ENCODE results near the gene NET1.

The NET1 gene

DNA sequence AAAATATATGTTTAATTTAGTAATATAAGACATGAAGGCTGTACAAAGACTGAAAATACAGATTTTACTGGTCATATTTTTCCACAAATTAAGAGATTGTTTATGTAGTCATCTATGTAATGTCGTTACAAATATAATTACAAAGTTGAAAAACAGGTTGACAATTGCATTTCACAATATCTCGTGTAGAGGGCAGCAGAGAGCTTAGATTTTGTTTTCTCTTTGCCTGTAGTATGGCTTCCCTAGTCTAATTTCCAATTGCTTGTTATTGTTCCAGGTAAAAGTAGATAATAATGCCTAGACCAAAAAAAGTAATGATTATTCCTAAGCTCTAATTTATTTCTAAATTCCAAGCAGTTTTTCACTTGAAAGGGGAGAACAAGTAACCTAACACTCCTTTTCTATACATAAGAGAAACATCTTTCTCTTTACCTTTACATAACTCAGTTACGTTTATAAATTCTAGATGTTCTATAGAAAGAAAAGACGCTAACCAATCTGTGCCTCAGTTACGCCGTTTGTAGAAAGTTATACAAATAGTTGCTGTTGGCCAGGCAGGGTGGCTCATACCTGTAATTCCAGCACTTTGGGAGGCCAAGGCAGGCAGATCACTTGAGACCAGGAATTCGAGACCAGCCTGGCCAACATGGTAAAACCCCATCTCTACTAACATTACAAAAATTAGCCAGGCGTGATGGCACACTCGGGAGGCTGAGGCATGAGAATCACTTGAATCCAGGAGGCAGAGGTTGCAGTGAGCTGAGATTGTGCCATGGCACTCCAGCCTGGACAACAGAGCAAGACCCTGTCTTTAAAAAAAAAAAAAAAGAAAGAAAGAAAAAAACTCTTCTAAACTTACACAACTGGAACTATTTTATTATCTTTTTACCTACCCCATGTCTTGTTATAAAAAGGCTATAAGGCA is 30.0 kb downstream of the NET1 start:
- DNase-seq (ENCODE audit: low read depth in 1 of 2, low spot score in 1 of 2) = no peak

DNA sequence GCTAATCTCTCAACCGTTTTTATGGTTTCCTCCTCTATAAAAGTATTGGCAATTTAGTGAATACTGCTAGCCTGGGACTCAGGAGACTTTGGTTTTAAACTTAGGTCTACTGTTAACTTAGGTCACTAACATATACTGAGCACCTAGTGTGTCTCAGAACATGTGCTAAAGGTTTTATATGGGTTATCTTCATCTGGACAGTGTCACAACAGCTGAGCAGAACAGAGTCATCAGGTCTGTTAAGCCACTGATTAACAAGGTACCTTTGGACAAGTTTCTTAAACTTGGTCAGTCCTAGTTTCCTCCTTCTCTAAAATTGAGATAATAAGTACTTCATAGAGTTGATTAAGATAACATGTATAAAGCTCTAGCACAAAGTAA is 30.6 kb downstream of the NET1 start:
- no peak for DNase-seq (ENCODE audit: low read depth in 1 of 2, low spot score in 1 of 2)

DNA sequence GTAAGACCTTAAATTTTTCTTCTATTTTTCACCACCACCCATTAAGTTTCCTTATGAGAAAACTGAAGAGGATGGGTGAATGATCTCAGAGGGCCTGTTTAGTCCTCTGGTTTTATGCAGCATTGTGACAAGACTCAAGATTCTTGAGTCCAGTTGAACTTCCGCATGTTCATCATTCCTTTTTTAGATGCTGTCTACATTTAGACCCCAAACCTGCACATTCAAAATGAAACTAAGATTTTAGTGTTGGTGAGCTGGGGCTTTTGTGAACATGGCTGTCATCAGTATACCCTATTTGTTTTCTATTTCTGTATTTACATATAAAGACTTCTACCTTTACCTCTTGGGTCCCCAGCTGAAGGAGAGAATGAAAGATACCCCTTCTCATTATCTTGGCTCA is 31.1 kb downstream of the NET1 start:
- DNase-seq (ENCODE audit: low read depth in 1 of 2, low spot score in 1 of 2) = no peak

DNA sequence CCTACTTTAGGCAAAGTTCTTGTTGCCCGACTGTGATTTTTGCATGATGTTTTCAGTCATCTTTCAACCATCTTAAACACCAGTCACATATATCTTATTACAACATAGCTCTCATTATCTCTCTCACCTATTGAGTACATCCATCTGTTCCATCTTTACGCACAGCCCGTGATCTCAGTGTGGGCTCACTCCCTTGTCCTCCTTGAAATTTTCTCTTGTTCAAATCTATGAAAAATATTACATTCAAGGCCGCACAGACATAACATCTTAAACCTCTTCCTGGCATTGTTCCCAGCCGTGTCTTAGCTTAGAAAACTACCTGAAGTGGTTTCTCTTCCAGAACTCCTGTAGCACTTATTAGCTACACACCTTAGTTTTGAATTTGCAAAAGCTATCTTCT is 32.6 kb downstream of the NET1 start:
- DNase-seq (ENCODE audit: low read depth in 1 of 2, low spot score in 1 of 2) = no peak

DNA sequence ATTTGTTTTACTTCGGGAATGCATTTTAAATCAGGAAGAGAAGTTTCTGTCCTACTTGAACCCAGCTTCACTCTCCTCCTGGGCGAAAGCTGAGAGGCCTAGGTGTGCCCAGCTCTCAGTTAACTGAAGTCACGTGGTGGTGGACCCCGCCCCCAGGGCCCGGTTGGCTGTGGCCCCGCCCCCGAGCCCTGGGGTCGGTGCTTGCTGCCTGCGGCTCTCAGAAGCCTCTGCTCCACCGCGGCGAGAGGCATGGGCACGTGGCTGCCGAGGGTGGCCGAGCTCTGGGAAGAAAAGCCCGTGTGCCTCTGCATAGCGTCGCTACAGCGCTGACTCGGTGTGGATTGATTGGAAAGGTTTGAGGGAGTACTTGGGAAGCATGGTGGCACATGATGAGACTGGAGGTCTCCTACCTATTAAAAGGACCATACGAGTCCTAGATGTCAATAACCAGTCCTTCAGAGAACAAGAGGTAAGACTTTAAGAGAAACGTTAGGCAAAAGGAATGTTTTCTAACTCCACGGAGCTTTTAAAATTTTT is 34.1 kb downstream of the NET1 start:
- DNase-seq (ENCODE audit: low read depth in 1 of 2, low spot score in 1 of 2) = peak; percentile 29 to 41

DNA sequence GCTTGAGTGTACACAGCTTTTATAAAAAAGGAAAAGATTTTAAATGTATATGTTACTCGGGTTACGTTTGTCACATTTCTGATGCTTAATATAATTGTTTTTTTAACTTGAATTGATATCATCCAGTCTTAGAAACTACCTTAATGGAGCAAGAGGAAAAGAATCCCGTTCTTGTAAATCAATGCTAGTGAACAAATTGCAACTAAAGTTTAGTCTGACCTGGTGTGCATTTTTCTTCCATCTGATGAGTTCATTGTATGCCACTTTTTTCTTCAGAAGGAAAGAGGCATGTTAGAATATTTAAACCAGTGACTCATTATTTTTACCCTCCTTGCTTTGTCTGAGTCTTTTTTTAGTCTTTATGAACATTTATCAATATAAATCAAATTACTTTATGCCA is 34.7 kb downstream of the NET1 start:
- DNase-seq (ENCODE audit: low read depth in 1 of 2, low spot score in 1 of 2) = no peak

DNA sequence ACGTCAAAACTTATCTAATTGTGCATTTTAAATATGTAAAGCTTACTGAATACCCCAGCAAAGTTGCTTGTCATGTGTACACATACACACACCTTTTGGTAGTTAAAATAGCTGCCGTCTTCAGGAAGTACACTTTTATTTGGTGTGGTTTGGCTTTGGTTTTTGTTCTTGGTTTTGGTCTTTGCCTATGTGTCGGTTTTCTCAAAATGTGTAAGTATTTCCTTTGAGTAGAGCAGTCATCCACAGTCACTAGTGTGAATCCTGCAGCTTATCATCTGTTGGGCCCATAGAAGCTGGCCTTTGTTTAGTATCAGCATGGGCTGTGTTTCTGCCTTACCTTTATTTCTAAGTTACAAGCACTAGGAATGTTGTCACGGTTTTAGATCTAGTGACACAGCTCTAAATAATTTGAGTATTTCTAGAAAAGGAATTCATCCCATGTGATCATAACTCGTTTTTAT is 35.3 kb downstream of the NET1 start:
- no peak for DNase-seq (ENCODE audit: low read depth in 1 of 2, low spot score in 1 of 2)

DNA sequence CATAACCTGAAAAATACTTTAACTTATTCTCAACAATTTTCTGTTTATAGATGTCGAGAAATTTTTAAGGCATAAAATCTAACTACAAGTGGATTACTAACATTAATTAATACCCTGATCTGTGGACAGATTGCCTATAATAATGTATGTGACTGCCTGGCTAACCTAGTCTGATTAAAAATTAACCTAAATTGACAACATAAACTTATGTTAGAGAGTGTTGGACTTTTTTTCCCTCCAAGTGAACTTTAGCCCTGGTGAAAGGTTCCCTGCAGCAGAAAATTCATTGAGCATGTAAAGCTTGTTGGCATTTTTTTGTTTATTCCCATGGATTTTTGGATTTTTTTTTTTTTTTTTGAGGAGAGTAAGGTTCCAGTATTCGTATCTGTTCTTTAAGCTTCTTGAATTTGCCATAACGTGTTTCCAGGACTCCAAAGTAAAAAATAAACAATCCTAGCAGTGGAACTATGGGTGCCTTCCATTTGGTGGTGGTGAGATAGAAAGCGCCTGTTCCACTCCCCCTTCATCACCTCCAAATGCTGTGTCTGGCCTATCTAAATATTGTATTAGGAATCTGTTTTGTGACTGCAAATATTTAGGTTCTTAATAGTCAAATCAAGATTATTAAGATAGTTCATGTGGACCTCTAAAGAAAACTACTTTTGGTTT is 36.1 kb downstream of the NET1 start:
- no peak for DNase-seq (ENCODE audit: low read depth in 1 of 2, low spot score in 1 of 2)

DNA sequence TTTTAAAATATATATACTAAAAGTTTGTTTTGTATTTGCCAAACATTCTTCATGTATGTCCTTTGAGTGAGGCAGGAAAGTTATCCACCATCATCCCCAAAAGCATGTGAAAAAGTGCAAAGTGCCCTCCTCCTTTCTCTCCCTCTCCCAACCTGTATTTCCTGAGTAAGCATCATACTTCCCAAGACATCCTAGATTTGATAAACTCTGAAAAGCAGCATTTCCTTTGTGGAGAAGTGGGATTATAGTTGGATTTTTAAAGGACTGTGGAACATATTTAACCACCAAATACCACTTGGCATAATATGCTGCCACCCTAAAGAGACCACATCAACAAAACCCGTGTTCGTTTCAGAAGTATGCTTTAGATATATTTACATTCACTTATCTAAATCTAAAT is 36.9 kb downstream of the NET1 start:
- DNase-seq (ENCODE audit: low read depth in 1 of 2, low spot score in 1 of 2) = no peak

DNA sequence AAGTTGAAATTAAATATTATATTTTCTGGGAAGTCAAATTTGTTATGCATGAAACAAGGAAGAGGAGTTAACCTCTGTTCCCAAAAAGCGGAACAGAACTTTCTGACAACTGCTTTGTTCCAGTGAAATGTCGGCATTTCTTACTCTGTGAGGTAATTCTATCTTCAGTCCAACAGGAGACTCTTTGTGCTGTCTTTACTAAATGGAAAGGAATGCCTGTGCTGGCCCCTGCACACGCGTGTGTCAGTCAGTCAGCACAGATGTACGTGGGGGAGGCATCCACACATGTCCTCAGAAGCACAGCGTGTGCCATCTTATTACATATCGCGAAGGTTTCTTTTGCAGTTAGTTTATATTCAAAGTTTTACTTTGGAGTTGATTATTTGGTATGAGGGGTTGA is 37.5 kb downstream of the NET1 start:
- no peak for DNase-seq (ENCODE audit: low read depth in 1 of 2, low spot score in 1 of 2)

DNA sequence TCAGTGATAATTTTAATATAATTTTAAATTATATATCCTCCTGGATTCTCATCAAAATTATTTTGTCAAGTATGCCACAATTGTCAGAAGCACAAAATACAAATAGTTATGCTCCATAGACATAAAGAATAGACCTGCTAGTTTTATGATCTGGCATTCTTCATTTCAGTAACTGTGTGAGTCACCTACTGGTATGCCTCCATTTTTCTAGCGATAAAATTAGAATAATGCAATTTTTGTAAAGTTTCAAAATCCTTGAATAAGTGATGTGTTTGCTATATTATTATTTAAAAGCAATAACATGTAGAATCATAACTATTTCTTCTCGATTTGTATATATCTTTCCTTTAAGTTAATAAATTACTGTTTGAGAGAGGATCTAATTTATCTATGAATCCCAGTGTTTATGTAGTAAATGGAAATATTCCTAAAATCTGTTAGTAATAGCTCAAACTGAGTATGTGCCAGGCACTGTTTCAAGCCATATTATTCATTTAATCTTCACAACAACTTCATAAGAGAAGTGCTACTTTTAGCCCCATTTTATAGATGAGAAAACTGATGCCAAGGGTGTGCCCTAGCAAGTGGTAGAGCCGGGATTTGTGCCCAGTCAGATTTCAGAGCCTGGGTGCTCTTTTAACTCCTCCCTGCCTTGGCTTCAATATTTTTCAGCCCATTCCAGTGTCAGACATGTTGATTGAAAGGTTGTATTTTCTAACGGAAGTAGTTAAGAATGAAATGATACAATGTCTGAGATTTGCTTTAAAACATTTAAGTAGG is 38.4 kb downstream of the NET1 start:
- DNase-seq (ENCODE audit: low read depth in 1 of 2, low spot score in 1 of 2) = no peak

DNA sequence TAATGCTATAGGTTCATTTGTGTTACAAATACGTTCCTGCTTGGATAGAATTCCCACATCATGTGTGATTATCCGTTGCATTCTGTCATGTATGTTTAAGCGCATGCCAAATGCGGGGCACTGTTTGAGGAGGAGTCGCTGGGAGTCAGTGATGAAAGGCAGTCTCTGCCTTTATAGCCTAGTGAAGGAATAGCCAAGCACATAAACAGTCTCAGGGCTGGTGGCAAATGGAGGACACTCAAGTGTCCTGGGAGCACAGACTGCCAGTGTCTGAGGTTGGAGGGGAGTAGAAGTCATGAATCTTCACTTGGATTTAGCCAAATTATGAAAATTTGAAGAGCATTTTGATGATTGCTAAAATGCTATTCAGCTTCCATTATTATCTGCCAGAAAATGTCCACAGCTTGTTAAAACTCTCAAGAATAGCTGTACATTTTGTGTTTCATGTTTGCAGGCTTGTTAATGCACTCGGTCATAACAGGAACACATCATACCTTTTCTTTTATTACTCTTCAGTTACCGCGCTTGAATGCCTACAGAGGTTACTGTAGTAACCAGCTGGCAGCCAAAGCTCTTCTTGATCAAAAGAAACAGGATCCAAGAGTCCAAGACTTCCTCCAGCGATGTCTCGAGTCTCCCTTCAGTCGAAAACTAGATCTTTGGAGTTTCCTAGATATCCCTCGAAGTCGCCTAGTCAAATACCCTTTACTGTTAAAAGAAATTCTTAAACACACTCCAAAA is 41.6 kb downstream of the NET1 start:
- DNase-seq (ENCODE audit: low read depth in 1 of 2, low spot score in 1 of 2) = no peak

DNA sequence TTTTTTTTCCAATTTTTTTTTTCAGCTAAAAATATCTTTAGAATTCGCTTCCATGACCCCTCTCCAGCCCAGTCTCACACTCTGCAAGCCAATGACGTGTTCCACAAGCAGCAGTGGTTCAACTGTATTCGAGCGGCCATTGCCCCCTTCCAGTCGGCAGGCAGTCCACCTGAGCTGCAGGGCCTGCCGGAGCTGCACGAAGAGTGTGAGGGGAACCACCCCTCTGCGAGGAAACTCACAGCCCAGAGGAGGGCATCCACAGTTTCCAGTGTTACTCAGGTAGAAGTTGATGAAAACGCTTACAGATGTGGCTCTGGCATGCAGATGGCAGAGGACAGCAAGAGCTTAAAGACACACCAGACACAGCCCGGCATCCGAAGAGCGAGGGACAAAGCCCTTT is 44.2 kb downstream of the NET1 start:
- no peak for DNase-seq (ENCODE audit: low read depth in 1 of 2, low spot score in 1 of 2)

DNA sequence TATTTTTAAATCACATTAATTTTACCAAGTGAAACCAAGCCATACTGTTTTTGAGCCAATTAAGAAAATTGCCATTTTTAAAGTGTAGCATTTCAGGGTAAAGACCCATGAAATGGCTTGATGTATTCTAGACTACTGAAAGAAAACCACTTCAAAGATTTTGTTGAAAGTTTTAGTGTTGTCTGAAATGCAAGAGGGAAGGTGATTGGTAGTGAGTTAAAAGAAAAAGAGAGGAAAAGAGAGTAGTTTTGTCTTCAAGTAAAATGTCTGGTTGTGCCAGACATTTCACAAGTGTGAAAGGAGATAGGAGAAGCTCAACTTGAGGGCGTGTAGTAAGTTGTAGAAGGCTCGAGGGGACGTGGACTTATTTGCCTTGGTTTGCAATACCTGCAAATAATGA is 45.4 kb downstream of the NET1 start:
- DNase-seq (ENCODE audit: low read depth in 1 of 2, low spot score in 1 of 2) = no peak

DNA sequence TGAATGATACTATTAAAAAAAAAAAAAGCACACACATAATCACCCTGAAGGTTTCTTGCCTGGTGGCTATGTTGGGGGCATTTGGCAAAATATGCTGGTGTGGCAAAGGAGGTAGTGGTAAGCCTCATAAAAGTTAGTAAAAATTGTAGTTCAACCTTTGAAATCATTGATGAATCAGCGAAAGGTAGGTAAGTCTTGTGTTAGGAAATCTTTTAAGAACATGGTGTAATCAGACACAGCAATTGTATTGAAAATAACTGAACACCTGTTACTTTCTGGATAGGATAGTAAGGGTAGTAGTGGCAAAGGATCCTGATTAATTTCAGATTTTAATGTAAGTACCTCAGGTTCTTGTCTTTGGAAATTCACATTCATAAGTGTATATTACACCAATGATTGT is 46.1 kb downstream of the NET1 start:
- no peak for DNase-seq (ENCODE audit: low read depth in 1 of 2, low spot score in 1 of 2)

DNA sequence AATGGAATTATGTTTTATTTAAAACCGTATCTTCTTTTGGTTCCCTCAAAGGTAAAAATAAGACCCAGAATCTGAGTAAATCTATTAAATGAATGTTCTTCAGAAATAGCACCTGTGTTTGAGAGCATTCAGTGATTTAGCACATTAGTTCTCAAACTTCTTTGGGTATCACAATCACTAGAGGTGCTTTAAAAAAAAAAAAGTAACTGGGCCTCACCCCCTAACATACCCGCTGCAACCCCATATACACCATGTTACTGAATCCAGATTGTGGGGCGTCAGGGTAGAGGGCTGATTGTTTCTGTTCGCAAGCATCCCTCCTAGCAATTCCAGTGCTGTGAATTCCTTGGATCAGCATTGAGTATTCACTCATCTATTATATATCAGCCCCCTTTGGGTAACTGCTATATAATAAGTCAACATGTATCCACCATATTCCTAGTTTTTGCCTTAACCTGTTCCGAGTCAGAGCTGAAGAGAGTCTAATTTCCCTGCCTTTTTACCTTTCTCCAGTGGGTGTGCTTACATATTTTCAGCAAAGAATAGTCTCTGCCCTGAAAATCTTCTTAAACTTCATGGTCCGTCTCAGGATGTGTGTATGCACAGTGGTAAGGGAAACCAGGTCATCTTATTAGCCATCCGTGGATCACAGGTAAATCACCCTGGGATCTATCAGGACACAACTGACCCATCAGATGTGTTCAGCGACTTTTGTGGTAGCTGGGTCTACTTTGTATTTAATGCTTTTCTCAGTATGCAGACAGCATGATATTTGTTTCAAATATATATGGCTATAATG is 46.8 kb downstream of the NET1 start:
- no peak for DNase-seq (ENCODE audit: low read depth in 1 of 2, low spot score in 1 of 2)

DNA sequence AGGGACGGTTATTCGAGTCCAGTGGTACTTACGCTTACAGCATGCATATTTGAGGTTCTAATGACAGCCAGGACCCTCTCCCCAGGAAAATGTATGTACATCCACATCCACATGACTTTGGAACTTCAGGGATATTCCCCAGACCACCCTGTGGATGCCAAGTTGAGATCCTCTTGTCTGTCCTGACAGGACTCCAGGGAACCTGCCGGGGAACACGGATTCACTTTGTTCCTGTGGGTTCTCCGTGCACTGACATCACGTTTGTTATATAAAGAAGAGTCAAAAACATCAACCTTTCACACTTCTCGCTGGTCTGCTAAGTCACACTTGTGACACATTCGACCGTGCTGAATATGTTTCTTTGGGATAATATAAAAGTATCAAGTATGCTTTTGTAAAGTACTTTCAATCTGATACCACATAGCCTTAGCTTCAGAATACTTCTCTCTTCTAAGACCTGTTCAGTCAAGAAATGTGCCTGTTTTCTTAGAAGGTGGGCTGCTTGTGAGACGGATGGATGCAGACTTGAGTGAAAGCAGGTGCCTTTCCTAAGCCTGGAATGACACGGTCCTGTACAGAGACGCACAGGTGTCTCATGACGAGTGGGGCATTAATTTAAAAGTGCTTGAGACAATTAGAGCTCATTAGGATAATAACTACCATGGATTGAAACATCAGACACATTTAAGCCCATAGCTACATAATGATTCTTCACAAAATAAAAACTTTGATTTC is 48.3 kb downstream of the NET1 start:
- no peak for DNase-seq (ENCODE audit: low read depth in 1 of 2, low spot score in 1 of 2)

DNA sequence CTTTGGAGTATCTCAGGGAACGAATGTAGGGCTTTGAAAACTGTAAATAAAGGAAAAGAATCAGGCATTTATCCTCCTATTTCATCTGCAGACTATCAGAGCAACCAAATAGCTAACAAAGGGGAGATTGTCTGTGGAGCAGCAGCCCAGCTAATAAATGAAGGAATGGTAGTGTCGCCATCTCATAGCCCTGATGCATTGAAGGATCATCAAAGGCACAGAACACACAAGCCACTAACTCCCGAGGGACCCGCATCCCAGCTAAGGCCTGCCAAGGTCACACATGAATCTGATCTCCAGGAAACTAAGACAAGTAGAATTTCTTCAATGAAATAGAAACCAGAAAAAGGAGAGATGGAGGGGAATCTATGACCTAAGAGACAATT is 48.8 kb downstream of the NET1 start:
- DNase-seq (ENCODE audit: low read depth in 1 of 2, low spot score in 1 of 2) = no peak
